GM18519 (cell line): ENCODE measurements around the gene NCF4.
A peak's percentile ranks its signal among the peaks of the same experiment; 100 is the strongest.

Experiments used
- ATAC-seq: cut with Tn5 transposase; IDR thresholded peaks from one replicate; pipeline ENCODE4 v1.9.1; 2021; ENCODE audit warnings: mild to moderate bottlenecking, moderate library complexity; ENCODE audit not compliant: unreplicated experiment, low FRiP score

Gene NCF4

DNA sequence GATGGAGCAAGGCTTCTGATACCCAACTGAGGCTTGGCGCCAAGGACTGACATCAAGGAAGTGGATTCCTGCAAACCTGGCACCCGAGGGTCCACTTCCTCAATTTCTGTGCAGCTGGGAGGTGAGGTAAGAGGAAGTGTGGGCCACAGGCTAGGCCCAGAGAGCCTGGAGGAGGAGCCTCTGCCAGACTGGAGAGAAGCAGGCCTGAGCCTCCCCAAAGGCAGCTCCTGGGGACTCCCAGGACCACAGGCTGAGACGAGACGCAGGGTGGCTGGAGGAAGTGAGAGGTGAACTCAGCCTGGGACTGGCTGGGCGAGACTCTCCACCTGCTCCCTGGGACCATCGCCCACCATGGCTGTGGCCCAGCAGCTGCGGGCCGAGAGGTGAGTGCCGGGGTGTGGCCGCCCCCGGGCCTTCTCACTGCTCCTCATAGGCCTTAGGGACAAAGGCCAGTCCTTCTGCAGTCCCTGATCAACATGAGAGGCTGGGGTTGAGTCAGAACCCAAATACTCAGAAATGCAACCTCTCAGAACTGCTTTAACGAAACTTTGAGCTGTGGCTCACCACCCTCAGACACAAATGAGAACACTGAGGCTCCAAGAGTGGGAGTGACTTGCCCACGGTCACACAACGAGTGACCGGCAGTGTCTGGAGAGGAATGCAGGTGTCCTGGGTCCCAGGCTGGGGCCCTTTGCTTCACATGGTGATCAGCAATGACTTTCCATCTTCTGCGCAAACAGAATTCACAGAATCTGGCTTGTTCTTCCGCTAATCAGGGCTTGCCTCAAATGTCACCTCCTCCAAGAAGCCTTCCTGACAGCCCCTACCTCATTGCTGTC, at the start of gene NCF4:
TSS of gene NCF4 (plus strand) at position 186 of the 839 bp plus-strand sequence. CDS start at position 352, 166 bp downstream.
- peak; percentile 41 for ATAC-seq

DNA sequence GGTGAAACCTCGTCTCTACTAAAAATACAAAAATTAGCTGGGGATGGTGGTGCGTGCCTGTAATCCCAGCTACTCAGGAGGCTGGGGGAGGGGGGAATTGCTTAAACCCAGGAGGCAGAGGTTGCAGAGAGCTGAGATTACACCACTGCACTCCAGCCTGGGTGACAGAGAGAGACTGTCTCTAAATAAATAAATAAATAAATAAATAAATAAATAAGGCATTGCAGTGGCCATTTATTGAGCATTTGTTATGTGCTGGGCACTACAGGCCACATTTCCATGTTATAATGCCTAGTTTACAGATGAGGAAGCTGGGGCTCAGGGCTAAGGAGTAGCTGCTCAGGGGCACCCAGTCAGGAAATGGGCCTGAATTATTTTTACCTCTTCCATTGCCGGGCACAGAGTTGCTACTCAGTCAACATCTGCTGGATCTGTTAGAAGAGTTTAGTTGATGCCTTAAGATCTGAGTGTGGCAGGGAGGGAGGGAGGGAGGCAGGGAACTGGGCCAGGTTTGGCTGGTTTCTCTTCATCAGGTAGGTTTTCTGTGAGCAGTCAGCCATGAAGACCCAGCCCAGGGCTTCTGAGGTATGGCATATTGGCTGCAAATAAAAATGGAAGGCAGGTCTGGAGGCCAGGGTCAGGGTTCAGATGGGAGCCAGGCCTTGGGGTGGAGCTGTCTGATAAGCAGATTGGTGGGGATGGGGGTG, 49.6 kb upstream of the NCF4 start:
- no peak for ATAC-seq

DNA sequence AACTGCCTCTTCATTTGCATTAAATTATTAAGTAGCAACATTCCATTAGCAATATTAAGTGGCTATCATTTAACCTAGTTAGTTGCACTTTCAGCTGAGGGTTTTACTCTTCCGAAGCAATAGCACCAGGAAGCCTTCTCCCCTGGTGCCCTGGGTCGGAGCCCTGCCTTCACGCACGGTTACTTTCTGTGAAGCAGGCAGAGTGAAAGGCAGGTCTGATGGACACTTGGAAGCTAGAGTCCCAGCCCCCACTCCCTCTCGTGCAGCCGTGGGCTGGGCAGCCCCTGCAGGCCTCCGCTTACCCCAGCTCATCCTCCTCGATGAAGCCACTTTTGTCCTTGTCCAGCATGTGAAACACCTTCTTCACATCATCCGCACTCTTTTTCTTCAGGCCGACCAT, 46.0 kb upstream of the NCF4 start:
- ATAC-seq: no peak

DNA sequence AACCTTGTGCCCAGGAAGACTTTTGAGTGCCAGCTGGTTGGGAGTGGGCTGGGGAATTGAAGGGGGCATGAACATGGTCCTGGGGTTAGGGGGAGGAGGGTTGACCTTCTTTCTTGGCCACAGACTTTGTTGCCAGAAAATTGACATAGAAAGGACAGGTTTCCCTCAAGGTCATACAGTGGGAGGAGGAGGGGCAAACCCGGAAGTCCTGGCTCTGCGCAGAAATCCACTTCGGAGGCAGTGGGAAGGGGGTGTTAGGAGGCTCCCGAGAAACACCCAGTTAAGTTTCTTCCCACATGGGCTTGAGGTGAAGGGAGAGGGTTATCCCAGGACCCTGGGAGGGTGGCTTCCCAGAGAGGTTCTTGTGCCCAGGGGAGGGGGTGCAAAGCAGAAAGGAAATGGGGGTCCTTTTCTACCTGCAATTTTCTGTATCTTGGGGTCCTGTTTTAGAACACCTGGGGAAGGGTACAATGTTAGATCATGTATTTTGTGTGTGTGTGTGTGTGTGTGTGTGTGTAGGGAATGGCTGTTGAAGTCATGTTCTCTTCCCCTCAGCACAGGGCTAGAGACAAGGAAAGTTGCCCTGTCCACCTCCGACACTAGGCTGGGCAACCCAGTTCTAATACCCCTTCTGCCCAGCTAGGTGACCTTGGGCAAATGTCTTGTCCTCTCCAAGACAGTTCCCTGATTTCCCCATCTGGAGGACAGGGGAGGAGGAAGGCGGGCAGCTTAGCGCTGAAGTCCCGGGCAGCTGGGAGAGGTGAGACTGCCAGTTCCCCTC, 45.1 kb upstream of the NCF4 start:
- ATAC-seq: no peak

DNA sequence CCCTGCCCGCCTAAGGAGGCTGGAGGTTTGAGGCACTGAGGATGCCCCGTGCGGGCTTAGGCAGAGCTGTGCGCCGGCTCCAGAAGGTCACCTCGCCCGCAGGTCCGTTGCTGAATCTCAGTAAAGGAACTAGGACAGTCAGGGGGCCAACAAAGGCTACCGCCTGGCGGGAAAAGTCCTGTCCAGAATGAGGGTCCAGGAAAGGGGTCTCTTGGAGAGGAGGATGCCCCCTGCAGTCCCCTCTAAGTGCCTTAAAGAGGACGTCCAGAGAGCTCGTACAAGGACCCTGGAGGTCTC, 44.5 kb upstream of the NCF4 start:
- ATAC-seq: no peak

DNA sequence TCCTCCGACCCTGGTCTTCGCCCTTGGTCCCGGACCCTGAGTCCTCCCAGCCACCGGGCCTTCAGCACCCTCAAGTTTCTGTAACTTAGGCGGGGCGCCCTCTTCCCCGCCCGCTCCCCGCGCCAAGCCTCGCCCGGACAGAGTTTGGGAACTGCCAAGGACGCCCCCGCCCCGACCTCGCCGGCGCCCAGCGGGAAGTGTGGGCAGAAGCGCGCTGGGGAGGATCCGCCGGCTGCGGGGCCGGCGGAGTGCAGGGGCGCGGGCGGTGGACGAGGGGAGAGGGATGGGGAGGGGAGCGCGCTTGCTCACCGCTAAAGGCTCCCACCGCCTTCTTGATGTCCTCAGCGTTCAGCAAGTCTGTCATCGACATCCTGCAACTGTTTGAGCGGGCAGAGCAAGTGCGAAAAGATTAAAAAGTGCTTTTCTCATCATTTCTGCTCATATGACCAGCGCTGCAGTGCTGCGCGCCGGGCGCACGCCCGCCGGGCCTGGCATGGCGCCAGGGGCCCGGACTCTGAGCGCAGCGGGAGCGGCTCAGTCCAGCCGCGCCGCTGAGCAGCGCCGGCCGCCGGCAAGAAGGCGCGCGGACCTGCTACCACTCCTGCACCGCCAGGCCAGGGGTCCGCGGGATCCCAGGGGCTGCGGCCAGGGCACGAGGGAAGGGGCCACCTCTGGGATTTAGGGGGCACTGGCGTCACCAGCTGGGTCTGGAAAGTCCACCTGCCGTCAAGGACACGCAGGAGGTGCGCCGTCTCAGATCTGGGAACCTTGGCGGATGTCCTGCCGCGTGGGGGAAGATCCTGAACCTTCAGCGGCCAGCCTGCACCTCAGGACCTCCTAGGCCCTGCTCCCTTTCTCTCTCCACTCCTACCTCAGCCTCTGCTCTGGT, 43.9 kb upstream of the NCF4 start, which contains the start of gene PVALB:
TSS of gene PVALB (minus strand) at position 400 of the 889 bp plus-strand sequence. CDS start at position 370, 30 bp downstream.
- no peak for ATAC-seq

DNA sequence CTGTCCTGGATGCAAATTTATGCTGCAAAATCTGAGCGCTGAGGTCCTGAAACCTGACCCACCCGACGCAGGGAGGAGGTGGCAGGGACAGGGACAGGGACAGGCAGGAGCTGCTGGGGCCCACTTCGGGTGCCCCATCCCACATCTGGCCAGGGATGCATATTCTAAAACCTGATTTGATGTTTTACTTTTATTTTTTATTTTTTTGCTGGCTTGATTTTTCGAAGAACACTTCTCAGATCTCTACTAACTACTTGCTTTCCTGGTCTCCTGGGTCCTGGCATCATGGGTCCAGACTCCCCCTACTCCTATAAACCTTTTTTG, 43.3 kb upstream of the NCF4 start:
- ATAC-seq: no peak

DNA sequence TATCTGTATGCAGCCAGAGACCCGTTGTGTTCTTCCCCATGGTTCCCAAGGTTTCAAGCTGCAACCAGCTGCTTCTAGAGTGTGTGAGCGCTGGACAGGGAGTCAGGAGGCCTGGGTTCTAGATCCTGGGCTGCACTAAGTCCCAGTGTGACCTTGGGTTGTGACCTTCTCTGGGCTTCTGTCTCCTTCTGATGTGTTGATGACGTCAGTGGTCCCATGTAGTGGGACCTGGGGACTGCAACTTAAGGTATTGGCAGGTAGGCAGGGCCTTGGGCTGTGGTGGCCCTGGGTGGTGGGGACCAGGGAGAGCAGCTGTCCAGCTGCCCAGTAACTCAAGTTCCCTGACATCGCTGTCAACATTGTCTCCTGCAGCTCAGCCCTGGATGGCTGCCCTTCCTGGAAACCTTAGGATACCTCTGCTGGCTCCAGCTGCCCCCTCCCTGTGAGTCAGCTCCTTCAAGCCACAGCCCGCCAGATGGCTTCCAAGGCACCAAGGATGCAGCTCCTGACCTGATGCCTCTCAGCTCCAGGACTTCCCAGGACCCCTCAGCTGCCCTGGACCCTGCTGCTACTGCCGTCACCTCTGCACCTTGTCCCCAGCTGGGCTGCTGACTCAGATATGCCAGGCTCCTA, 42.7 kb upstream of the NCF4 start:
- no peak for ATAC-seq

DNA sequence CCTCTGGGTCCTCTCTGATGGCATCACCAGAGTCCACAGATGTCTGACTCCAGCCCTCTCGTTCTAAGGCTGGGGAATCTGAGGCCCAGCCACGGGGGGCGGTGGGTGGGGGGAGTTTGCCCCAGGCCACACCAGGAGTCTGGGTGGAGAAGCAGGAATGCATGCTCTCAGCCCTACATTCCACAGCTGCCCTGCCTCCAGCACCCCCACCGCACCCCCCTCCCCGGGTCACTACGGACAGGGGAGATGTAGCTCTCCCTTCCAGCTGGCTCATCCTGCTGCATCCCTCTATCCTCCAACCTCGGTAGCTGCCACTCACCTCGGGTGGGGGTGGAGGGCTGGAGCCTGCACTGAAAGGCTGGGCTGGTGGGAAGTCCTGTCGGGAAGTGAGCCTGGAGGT, 41.7 kb upstream of the NCF4 start:
- ATAC-seq: no peak

DNA sequence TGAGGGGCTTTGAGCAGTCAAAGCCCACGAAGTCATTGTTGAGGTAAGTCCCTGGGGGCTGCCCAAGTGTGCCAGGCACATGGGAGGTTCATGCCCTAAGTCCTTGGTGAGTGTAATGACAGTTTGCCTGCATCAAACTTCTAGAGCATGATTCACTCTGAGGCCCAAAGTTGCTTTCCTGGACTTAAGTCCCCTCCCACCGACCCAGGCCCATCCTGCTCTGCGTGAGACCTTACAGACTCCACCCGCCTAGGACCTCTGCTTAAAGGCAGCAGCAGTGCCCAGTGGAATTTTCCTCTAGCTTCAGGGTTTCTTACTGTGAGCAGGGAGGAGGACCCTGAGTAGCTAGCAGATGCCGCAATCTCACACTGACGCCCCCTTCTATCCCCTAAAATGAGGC, 38.2 kb upstream of the NCF4 start:
- ATAC-seq: no peak

DNA sequence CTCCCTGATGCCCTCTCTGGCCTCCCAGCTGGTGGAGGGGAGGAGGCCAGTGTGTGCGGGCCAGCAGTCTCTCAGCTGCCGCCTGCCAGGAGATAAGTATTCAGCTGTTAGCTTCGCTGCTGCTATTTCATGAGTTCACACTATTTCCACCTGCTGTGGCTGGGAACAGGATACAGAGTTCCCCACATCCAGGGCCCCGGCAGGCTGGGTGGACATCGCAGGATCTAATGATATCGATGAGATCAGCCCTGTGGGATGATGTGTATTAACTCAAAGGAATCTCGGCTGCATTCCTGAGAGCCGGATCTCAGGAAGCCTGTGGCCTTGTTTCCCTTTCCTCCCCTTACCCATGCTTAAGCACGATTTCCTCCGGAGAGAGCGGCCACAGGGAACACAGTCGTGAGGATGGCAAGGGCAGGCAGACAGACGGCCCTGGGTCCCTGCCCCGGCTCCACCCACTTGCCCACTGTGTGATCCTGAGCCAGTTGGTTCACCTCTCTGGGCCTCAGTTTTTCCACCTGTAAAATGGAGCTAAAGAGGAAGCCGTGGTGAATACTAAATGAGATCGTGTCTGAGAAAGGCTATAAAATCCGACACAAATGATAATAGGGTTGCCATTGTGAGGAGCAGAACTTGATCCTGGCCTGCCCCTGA, 37.5 kb upstream of the NCF4 start:
- no peak for ATAC-seq

DNA sequence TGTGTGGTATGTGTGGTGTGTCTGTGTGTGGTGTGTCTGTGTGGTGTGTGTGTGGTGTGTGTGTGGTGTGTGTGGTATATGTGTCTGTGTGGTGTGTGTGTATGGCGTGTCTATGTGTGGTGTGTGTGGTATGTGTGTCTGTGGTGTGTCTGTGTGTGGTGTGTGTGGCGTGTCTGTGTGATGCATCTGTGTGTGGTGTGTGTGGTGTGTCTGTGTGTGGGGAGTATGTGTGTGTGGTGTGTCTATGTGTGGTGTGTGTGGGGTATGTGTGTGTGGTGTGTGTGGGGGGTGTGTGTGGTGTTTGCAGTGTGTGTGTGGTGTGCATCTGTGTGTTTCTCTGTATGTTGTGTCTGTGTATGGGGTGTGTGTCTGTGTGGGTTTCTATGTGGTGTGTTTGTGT, 36.2 kb upstream of the NCF4 start:
- ATAC-seq: no peak

DNA sequence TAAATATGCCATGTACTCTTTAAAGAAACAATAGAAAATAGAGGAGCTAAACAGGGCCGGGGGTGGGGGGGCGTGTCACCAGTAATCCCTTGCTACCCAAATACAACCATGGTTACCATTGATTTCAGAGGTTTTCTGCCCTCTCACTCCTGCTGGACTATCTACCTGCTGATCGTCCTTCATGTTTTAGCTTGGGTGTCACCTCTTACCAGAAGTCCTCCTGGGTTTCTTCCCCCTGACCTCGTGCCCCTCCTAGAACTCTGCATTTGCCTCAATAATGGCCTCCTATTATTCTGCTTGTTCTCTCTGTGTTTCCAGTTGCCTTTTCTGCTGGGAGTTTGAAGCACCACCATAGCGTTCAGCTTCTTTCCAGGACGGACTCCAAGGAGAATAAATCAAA, 34.5 kb upstream of the NCF4 start:
- no peak for ATAC-seq

DNA sequence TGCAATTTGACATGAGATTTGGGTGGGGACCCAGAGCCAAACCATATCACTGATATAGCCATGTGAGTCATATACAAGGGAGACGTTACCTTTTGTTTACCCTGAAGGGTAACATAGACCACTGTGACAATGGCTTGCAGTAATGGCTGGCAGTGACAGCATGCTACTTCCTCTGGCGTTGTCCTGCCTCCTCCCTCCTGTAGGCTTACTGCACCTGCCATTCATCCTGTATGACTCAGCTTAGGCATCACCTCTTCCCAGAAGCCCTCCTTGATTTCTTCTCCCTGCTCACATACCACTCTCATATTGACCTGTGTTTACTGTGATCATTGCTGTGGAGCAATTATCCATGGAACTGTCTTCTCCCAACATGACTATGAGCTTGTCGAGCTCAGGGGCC, 32.0 kb upstream of the NCF4 start:
- ATAC-seq: no peak

DNA sequence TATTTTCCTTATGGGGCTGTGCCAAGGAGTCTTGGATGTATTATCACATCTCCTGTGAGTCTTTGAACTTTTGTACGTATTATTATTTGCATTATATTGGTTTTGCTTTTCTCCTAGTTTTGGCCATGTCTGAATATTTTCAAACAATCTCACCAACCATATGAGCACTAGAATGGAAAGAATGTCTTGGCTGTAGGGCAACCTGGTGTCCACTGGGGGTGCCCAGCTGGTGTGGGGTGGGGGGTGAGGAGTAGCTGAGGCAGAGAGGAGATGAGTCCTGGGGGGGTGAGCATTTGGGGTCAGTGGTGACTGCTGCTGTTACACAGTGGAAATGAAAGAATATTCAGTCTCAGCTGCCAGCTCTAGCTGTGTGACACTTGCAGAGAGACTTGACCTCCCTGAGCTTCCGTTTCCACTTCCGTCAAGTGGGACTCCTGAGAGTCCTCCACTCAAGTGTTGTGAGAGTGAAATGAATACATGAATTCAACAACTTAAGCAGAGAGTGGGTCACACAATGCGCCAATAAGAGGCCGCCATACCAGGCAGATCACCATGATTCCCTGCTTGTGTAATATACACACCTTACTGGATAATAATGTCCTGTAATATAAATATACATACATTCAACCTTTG, 31.3 kb upstream of the NCF4 start:
- ATAC-seq: no peak

DNA sequence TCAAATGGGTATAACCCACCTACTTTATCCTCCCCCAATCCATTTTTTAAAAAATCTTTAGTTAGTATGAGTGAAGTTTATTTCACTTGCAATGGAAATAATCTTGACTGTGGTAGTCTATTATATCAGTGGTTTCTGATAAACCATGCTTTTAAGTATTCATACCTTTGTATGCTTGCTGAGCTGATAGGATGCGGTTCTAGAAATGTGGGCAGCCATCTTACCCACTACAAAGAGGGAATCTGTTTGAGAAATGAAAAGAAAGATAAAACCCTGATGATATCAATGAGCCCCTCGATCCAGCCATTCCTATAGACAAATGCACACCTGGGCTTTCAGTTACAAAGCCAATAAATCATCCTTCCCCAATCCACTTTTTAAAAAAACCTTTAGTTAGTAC, 30.2 kb upstream of the NCF4 start:
- ATAC-seq: no peak

DNA sequence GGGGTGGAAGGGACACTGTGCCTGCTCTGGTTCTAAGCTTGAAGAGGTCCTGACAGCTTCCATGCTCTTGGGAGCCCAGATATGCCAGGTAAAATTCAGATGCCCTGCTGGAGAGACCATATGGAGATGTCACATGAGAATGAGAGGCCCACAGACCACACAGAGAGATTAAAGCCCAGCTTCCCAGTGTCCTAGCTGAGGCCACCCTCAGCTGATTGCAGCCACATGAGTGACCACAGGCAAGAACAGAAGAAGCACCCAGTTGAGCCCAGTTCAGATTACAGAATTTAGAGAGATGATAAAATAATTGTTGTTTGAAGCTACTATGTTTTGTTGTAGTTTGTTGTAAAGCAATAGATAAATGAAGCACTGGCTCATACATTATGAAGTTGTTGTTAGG, 29.6 kb upstream of the NCF4 start:
- ATAC-seq: no peak

DNA sequence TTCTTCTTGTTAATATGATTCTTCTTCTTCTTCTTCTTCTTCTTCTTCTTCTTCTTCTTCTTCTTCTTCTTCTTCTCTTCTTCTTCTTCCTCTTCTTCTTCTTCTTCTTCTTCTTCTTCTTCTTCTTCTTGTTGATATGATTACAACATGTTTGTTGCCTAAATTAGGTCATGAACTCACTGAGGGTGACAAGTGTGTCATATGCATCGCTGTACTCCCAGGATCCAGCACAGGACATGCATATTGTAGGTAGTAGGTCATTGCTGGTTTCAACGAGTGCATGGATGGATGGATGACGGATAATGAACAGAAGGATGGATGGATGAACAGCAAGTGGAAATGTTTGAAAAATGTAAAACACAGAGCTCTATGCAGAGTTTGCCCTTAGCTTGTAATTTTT, 29.1 kb upstream of the NCF4 start:
- ATAC-seq: no peak

DNA sequence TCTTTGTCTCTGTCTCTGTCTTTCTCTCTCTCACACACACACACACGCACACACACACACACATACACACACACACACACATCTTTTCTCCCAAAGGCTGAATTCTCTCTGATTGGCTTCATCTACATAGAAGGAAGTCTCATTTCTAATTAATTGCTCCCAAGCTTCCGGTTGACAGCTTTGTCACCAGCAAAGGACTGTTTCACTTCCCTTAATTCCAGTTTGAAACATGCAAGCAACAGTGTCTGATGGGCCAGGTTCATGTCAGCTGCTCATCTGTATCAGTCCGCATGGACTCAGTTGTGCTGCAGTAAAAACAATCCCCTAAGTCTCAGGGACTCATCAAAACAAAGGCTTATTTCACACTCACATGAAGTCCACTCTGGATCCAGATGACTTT, 27.7 kb upstream of the NCF4 start:
- no peak for ATAC-seq
